Memory B cell (primary cell): ENCODE measurements around the gene TNNT1.
A peak's percentile ranks its signal among the peaks of the same experiment; 100 is the strongest.
"Not testable (repeated sequence)": the region's sequence is repeated elsewhere in the genome, so short reads cannot be mapped to it uniquely, and the experiment has no call there.

Experiments used
- ATAC-seq: fragments of 150-1000 bp; cut with Tn5 transposase; 2 replicates; pipeline ENCODE4 v1.10.0; 2021; ENCODE audit warnings: low read depth, mild to moderate bottlenecking, moderate library complexity
- DNase-seq, 2 donors: peaks; one replicate each; pipeline ENCODE4 v3.0.0; 2022; ENCODE audit warnings: low spot score in 2 of 2
- H3K27ac Mint-ChIP-seq: one replicate; pipeline ENCODE4 v1.8.0; 2022; ENCODE audit warnings: mild to moderate bottlenecking, moderate library complexity, mixed read lengths
- H3K27me3 Mint-ChIP-seq: one replicate; pipeline ENCODE4 v1.8.0; 2022; ENCODE audit warnings: mixed read lengths
- H3K36me3 Mint-ChIP-seq: one replicate; pipeline ENCODE4 v1.8.0; 2022; ENCODE audit warnings: mild to moderate bottlenecking, mixed read lengths
- H3K4me1 Mint-ChIP-seq: one replicate; pipeline ENCODE4 v1.8.0; 2022; ENCODE audit warnings: mixed read lengths
- H3K4me3 Mint-ChIP-seq: one replicate; pipeline ENCODE4 v1.8.0; 2022; ENCODE audit warnings: mild to moderate bottlenecking, moderate library complexity, mixed read lengths
- H3K9me3 Mint-ChIP-seq: one replicate; pipeline ENCODE4 v1.8.0; 2022; ENCODE audit warnings: mixed read lengths

TNNT1 gene

GRCh38 chr19:55175117-55175867 is 26.3 kb upstream of the TNNT1 start:
- Mint-ChIP-seq H3K9me3 (no peaks in the 10 kb centered on the region), H3K36me3 (peaks cover 3% of the 10 kb centered on the region), H3K4me3 (no peak overlapping the region), H3K27me3 (peaks cover 51% of the 10 kb centered on the region), H3K4me1 (peaks cover 20% of the 10 kb centered on the region), H3K27ac (no peak overlapping the region)
- no peak for DNase-seq
- ATAC-seq = no peak

- Mint-ChIP-seq H3K9me3 (no peaks in the 10 kb centered on the region), H3K36me3 (peaks cover 3% of the 10 kb centered on the region), H3K27me3 (peaks cover 48% of the 10 kb centered on the region), H3K4me1 (peaks cover 15% of the 10 kb centered on the region), H3K4me3 (peak overlapping the region; percentile 43), H3K27ac (no peak overlapping the region)
- DNase-seq (no peak), ATAC-seq (no peak)
These were observed 25.6 kb upstream of the TNNT1 start for GRCh38 chr19:55174425-55175116.

- Mint-ChIP-seq H3K9me3 (no peaks in the 10 kb centered on the region), H3K27me3 (peaks cover 49% of the 10 kb centered on the region), H3K36me3 (peaks cover 3% of the 10 kb centered on the region), H3K4me1 (peaks cover 11% of the 10 kb centered on the region), H3K27ac (no peak overlapping the region), H3K4me3 (peak overlapping the region; percentile 69)
- ATAC-seq (peak; percentile 47), DNase-seq (no peak)
These were observed 24.9 kb upstream of the TNNT1 start for GRCh38 chr19:55173714-55174409.

DNA sequence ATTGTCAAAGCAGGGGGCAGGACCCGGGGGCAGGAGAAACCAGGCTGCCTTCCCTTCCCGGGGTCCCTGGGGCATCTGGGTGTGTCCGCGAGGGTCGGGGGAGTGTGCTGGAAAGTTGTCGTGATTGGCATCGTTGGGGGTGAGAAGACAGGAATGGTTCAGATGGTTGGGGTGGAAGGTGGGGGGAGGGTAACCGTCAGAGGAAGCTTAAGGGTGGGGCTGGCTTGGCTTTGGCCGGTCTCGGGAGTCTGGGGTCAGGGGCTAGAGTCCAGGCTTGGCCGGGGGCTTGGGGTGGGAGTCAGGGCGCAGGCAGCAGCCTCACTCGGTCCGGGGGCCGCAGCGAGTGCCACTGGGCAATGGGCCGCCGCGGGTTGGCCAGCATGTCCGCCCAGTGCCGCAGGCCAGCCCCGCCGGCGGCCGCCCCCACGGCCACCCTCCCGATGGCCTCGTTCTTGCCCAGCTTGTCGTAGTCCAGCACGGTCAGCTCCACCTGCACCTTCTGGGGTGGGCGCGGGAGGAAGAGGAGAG is 24.2 kb upstream of the TNNT1 start:
- ATAC-seq (no peak), DNase-seq (no peak)
- Mint-ChIP-seq H3K27ac (no peak overlapping the region), H3K36me3 (peaks cover 3% of the 10 kb centered on the region), H3K9me3 (no peaks in the 10 kb centered on the region), H3K4me1 (peaks cover 11% of the 10 kb centered on the region), H3K27me3 (peaks cover 45% of the 10 kb centered on the region), H3K4me3 (peak overlapping the region; percentile 76)

- no peak overlapping the region for H3K27ac Mint-ChIP-seq
- no peaks in the 10 kb centered on the region for H3K9me3 Mint-ChIP-seq
- DNase-seq (no peak), ATAC-seq (no peak)
- H3K4me3 Mint-ChIP-seq = peak overlapping the region; percentile 76
- H3K27me3 Mint-ChIP-seq = peaks cover 43% of the 10 kb centered on the region
- H3K36me3 Mint-ChIP-seq = peaks cover 3% of the 10 kb centered on the region
- H3K4me1 Mint-ChIP-seq = peaks cover 11% of the 10 kb centered on the region
These were observed 23.7 kb upstream of the TNNT1 start for GRCh38 chr19:55172741-55173140.

DNA sequence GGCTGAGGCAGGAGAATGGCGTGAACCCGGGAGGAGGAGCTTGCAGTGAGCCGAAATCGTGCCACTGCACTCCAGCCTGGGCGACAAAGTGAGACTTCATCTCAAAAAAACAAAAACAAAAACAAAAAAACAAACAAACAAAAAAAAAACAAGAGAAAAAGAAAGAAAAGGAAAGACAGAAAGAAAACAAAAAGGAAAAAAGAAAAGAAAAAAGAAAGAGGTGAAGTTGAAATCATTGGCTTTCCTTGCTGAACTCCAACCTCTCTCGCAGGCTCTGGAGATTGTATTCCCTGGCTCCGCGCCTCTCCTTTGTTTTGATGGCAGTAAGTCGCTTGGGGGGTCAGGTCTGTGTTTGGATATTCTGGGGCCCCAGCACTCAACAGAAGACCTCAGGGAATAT is 23.3 kb upstream of the TNNT1 start:
- not testable (repeated sequence) for DNase-seq, H3K9me3 Mint-ChIP-seq, H3K36me3 Mint-ChIP-seq, H3K27ac Mint-ChIP-seq, ATAC-seq
- H3K4me3 Mint-ChIP-seq = peak overlapping the region; percentile 76
- peaks cover 11% of the 10 kb centered on the region for H3K4me1 Mint-ChIP-seq
- peaks cover 43% of the 10 kb centered on the region for H3K27me3 Mint-ChIP-seq

DNA sequence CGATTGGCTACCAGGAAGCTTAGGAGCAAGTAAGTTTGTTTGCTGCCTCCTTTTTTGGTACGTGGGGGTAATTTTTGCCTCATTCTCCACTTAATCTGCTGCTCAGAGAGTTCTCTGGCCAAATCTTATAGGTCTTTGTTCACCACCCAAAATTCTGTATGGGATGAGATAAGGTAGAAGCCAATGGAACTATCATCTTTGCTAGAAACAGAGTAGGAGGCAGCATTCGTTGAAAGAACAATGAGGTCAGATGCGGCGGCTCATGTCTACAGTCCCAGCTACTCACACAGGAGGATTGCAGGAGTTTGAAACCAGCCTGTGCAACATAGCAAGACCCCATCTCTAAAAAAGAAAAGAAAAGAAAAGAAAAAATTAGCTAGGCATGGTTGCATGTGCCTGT is 22.4 kb upstream of the TNNT1 start:
- Mint-ChIP-seq H3K4me3 (no peak overlapping the region), H3K27me3 (peaks cover 46% of the 10 kb centered on the region), H3K4me1 (peaks cover 18% of the 10 kb centered on the region), H3K27ac (no peak overlapping the region), H3K9me3 (peaks cover 6% of the 10 kb centered on the region), H3K36me3 (peaks cover 3% of the 10 kb centered on the region)
- ATAC-seq = no peak
- DNase-seq = no peak

DNA sequence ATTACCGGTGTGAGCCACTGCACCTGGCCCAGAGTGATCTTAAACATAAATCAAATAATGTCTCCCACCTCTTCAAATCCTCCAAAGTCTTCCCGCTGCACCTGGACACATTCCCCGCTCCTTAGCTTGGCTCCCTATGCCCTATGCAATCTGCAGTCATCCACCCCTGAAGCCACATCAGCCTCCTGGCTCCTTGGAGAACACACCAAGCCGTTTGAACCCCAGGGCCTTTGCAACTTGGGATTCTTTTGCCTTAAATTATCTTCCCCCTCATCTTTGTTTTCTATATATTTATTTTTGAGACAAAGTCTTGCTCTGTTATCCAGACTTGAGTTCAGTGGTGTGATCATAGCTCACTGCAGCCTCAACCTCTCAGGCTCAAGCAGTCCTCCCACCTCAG is 20.1 kb upstream of the TNNT1 start:
- peaks cover 3% of the 10 kb centered on the region for H3K36me3 Mint-ChIP-seq
- ATAC-seq = no peak
- H3K4me3 Mint-ChIP-seq = no peak overlapping the region
- no peak for DNase-seq
- H3K27me3 Mint-ChIP-seq = peaks cover 47% of the 10 kb centered on the region
- H3K4me1 Mint-ChIP-seq = peaks cover 18% of the 10 kb centered on the region
- no peak overlapping the region for H3K27ac Mint-ChIP-seq
- peaks cover 8% of the 10 kb centered on the region for H3K9me3 Mint-ChIP-seq

- H3K4me3 Mint-ChIP-seq = peak within 1 kb of the TSS; percentile 42
- peak; percentile 82 for ATAC-seq
- peaks cover under 1% of the 10 kb centered on the region for H3K36me3 Mint-ChIP-seq
- H3K4me1 Mint-ChIP-seq = peaks cover 9% of the 10 kb centered on the region
- H3K9me3 Mint-ChIP-seq = peaks cover 8% of the 10 kb centered on the region
- no peak for DNase-seq
- H3K27ac Mint-ChIP-seq = peak within 1 kb of the TSS; percentile 68
- H3K27me3 Mint-ChIP-seq = peaks cover 37% of the 10 kb centered on the region
These were observed 17.7 kb upstream of the TNNT1 start, which contains the start of gene DNAAF3 for GRCh38 chr19:55166530-55167268. DNAAF3 (minus strand) TSS chr19:55166613; CDS start chr19:55166413, 200 bp downstream.

DNA sequence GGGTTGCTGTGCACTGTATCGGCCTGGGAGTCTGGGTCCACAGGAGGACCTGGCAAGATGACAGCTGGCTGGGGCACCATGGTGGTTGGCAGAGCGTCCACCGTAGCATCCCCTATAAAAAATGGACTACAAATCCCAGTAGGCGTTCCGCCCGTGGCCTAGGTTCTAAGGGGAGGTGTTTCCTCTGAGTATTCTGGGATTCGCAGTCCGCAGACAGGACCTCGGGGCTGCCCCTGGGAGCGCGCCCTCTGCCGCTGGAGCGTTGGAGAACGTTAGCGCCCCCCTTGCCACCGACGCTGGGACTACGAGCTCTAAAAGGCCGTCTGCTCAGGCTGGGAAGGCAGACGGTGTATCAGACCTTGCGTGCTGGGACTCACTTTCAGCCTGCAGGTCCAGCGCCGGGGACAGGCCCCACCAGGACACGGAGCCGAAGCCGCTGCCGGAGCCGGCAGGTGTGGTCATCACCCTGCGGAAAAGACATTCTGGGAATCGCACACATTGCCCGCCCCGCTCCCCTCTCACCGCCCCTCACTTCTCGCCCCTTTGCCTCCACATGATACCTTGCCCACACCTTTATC is 17.0 kb upstream of the TNNT1 start:
- H3K9me3 Mint-ChIP-seq = peaks cover 8% of the 10 kb centered on the region
- H3K27ac Mint-ChIP-seq = peak overlapping the region; percentile 68
- H3K27me3 Mint-ChIP-seq = peaks cover 31% of the 10 kb centered on the region
- peak overlapping the region; percentile 42 for H3K4me3 Mint-ChIP-seq
- ATAC-seq = peak; percentile 51
- DNase-seq = no peak
- peaks cover 9% of the 10 kb centered on the region for H3K4me1 Mint-ChIP-seq
- no peaks in the 10 kb centered on the region for H3K36me3 Mint-ChIP-seq

DNA sequence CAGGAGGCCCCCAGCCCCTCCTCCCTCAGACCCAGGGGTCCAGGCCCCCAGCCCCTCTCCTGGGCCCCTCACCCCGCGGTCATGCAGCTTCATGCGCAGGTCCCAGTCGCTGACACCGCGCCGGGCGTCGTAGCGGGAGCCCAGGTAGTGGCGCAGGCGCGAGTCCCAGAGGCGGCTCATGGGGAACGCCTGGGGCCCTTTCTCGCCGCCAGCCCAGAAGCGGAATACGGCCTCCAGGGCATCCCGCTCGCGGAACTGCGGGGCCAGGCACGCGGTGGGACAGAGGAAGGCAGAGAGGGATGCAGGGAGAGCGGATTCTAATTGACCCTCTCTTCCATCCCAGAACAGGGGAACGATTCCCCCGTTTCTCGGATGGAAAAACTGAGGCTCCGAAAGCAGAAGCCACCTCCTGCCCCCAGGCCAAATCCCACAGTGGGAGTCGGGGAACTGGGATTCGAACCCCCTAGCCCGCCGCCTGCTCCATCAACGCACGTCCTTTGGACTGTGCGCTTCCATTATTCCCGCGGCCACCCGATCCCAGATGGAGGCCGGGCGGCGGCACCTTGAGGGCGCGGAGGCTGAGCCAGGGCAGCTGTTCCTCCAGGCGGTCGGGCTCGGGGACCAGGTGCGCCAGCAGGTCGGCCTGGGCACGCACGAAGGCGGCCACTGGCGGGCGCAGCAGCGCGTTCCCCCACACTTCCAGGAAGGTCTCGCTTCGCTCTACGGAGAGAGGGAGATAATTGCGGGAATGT is 12.7 kb upstream of the TNNT1 start:
- Mint-ChIP-seq H3K4me3 (no peak overlapping the region), H3K27ac (no peak overlapping the region), H3K9me3 (peaks cover 4% of the 10 kb centered on the region), H3K4me1 (peaks cover 8% of the 10 kb centered on the region), H3K36me3 (peaks cover 2% of the 10 kb centered on the region), H3K27me3 (peaks cover 39% of the 10 kb centered on the region)
- ATAC-seq = no peak
- DNase-seq = no peak

- DNase-seq = no peak
These were observed 12.0 kb upstream of the TNNT1 start for GRCh38 chr19:55160986-55161365.

More at GRCh38 chr19:55160986-55161365, 12.0 kb upstream of the TNNT1 start:
- Mint-ChIP-seq H3K27ac (no peak overlapping the region), H3K4me1 (peaks cover 4% of the 10 kb centered on the region), H3K4me3 (no peak overlapping the region), H3K27me3 (peaks cover 38% of the 10 kb centered on the region), H3K36me3 (peaks cover 2% of the 10 kb centered on the region), H3K9me3 (no peaks in the 10 kb centered on the region)
- no peak for ATAC-seq
